SK-N-MC (cell line): ENCODE results near the gene NLRC3.

Experiments
- EZH2 ChIP-seq: fragments of 200-600 bp; sonication (generic); IDR thresholded peaks from one replicate; pipeline ENCODE4 v1.6.1; 2017; ENCODE audit warnings: antibody characterized with exemption
- FOXP2 ChIP-seq: optimal IDR thresholded peaks from 2 replicates; pipeline ENCODE3; 2011; ENCODE audit warnings: mild to moderate bottlenecking, moderate library complexity; ENCODE audit not compliant: insufficient read depth; ENCODE audit errors: extremely low read length, control extremely low read depth
- POLR2AphosphoS5 ChIP-seq: IDR thresholded peaks from 2 replicates; pipeline ENCODE4 v1.6.1; 2012; ENCODE audit warnings: mild to moderate bottlenecking, low read depth, low read length, borderline replicate concordance

- TF ChIP-seq POLR2AphosphoS5: no peak
- no peak for TF ChIP-seq EZH2
- TF ChIP-seq FOXP2: no peak
Measured at GRCh38 chr16:3562914-3563480, 14.2 kb downstream of the NLRC3 start.
